Activated T-helper 2 cell treated with anti-CD3 and anti-CD28 coated beads, Interferon-gamma antibody, Interleukin-2, Interleukin-4, amounts not matched to agents 10 μg/mL and 5 μg/mL and 100 μg/mL, durations not matched to agents 14 hours and 24 hours and 36 hours (primary cell): ENCODE measurements around the gene DCC. TPM values are rescaled to one million over a fixed set of nuclear protein-coding genes. Genes with fewer than 3 reads are reported as not detected.

Experiments
- DNase-seq: peaks from one replicate; pipeline ENCODE4 v3.0.0; 2021; ENCODE audit warnings: low spot score
- H3K27ac Mint-ChIP-seq: one replicate; pipeline ENCODE4 v1.8.0; 2021; ENCODE audit warnings: mixed read lengths
- H3K27me3 Mint-ChIP-seq: one replicate; pipeline ENCODE4 v1.8.0; 2021; ENCODE audit warnings: low read depth, mixed read lengths
- H3K36me3 Mint-ChIP-seq: one replicate; pipeline ENCODE4 v1.8.0; 2021; ENCODE audit warnings: low read depth, mixed read lengths
- H3K4me1 Mint-ChIP-seq: one replicate; pipeline ENCODE4 v1.8.0; 2021; ENCODE audit warnings: low read depth, mixed read lengths
- H3K4me3 Mint-ChIP-seq: one replicate; pipeline ENCODE4 v1.8.0; 2021; ENCODE audit warnings: low read depth, mild to moderate bottlenecking, moderate library complexity, mixed read lengths
- H3K9me3 Mint-ChIP-seq: one replicate; pipeline ENCODE4 v1.8.0; 2021; ENCODE audit warnings: mixed read lengths
- intact Hi-C: fragments of 100-400 bp; cut with micrococcal nuclease; formaldehyde crosslinking; loops from one replicate; pipeline ENCODE4 v1.15.1; 2023
- total RNA-seq: library from RNA; stranded (reverse); gene quantifications from 2 replicates; pipeline ENCODE4 v1.2.3, GENCODE V29; 2022

Gene DCC
- total RNA-seq, 1 donor from 2014 or later, result not detected

DNA sequence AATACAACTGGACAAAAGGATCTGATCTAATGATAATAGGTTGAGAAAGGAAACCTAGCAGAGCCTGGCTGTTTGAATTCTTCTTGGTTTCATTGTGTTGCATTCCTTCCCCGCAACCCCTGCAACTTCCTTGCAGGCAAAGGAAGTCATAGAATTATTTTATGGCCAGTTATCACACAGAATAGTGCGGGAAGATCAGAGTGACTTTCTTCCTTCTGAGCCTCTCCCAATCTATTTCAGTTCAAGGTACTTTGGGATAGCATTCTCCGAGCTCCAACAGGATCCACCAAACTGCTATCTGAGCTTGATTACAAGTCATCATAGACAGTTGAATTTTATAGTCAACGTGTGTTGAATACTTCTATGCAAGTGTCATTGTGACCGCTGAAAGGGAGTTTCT, 441.1 kb downstream of the DCC start:
- H3K9me3 Mint-ChIP-seq, result peaks cover 35% of the 10 kb centered on the region
- intact Hi-C loops, result no loop called here
- no peak overlapping the region for H3K4me3 Mint-ChIP-seq
- no peak for DNase-seq
- no peak overlapping the region for H3K27ac Mint-ChIP-seq
- no peaks in the 10 kb centered on the region for H3K36me3 Mint-ChIP-seq
- H3K4me1 Mint-ChIP-seq, result no peaks in the 10 kb centered on the region
- H3K27me3 Mint-ChIP-seq, result no peaks in the 10 kb centered on the region

DNA sequence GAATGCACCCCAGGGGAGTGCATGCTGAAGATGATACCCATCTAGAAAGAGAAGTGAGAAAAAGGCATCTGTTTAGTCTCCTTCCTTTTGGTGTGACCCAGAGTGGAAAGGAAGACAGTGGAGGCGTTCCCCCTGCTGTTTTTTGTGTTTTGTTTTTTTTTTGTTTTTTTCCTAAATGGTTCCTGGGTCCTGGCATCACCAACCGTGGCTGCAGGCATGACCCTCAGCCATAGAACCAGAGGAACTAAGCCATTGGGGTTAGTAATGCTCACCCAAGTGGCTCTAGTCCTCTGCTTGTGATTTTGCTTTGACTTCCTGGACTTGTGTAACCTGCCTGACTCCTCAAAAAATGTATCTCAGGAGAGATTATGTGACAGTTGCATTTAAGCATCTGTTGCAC, 451.3 kb downstream of the DCC start:
- H3K9me3 Mint-ChIP-seq, result peaks cover 58% of the 10 kb centered on the region

DNA sequence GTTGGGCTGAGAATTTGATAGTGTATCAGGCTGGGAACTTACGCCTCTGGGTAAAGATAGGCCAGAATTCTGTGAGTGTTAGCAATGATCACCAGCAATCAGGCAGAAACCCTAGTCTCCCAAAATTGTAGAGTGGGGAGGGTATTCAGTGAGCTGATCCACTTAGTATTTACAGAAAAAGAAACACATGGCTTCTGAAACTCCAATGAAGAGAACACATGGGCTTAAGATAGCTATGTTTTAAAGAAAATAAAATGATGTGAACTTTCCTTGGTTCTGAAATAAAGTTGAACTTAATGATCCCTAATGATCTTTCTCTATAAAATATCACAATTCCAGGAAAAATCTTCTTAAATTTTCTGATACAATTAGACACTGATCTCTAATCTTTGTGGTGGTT, 472.8 kb downstream of the DCC start:
- H3K4me3 Mint-ChIP-seq, result no peak overlapping the region
- intact Hi-C loops, result no loop called here

More for the DNA sequence above, 451.3 kb downstream of the DCC start:
- DNase-seq, result no peak
- no peaks in the 10 kb centered on the region for H3K4me1 Mint-ChIP-seq
- no peak overlapping the region for H3K27ac Mint-ChIP-seq
- no peaks in the 10 kb centered on the region for H3K36me3 Mint-ChIP-seq
- no peak overlapping the region for H3K4me3 Mint-ChIP-seq
- intact Hi-C loops, result no loop called here
- H3K27me3 Mint-ChIP-seq, result no peaks in the 10 kb centered on the region

DNA sequence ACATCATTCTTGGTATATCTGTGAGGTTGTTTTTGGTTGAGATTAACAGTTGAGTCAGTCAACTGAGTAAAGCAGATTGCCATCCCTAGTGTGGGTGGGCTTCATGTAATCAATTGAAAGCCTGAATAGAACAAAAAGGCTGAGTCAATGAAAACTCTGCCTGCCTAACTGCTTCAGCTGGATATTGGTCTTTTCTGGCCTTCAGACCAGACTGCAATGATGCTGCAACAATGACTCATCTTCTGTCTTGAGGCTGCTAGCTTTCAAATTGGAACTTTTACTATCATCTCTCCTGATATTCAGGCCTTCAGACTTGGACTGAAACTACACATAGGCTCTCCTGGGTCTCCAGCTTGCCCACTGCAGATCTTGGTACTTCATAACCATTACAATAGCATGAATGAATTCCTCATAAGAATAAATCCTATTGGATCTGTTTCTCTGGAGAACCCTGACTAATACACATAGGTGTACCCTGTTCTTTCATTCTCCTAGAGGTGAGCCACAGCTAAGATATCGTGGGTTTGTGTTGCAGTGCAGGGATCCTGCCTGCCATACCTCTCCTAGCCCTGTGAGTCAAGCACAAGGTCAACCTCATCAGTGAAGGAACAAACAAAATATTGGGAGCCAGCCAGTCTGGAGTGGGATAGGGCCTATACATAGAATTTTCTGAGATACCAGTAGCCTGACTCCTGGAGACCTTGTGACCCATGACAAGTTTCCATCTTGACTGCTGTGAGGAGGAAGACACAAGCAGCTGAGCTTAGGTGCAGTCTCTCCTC, 473.8 kb downstream of the DCC start:
- intact Hi-C loops, result no loop called here
- DNase-seq, result no peak
- no peaks in the 10 kb centered on the region for H3K36me3 Mint-ChIP-seq
- H3K4me1 Mint-ChIP-seq, result no peaks in the 10 kb centered on the region
- no peak overlapping the region for H3K27ac Mint-ChIP-seq
- no peaks in the 10 kb centered on the region for H3K27me3 Mint-ChIP-seq
- H3K4me3 Mint-ChIP-seq, result no peak overlapping the region
- peaks cover 29% of the 10 kb centered on the region for H3K9me3 Mint-ChIP-seq

More for the DNA sequence above, 472.8 kb downstream of the DCC start:
- Mint-ChIP-seq H3K27me3 (no peaks in the 10 kb centered on the region), H3K4me1 (no peaks in the 10 kb centered on the region), H3K9me3 (peaks cover 39% of the 10 kb centered on the region), H3K27ac (no peak overlapping the region), H3K36me3 (no peaks in the 10 kb centered on the region)
- DNase-seq, result no peak

DNA sequence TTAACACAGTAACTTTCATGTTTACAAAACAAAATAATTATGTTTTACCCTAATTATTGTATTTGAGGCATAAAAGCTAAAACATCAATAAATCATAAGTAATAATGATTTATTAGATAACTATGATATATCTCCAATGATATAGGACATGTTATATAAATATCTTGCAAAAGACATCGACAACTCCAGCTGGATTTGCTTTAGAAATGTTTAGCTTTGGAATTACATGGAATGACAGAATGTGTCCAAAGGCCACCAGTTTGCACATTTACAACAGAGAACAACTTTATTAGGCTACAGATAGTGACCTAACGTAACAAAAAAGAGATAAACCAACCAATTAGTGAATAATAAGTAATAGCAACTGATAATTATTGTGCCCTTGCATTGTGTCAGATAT, 475.7 kb downstream of the DCC start:
- no peak for DNase-seq

DNA sequence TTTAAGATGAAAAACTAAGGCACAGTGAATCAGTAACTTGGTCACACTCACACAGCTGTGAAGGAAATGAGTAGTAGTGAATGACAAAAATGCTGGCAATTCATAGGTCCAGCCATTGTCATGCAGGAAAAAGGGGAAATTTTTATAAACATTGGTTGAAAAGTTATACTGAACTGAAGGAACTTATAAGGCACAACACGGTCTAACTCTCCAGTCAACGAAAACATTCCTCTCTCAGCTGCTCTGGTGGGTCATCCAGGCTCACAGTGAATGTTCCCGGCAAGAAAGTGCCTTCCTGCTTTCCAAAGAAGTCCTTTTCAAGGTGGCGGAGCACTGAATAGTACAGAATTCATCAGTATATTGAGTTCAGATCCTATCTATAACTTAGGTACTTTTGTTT, 476.1 kb downstream of the DCC start:
- H3K36me3 Mint-ChIP-seq, result no peaks in the 10 kb centered on the region
- no peak overlapping the region for H3K27ac Mint-ChIP-seq
- H3K9me3 Mint-ChIP-seq, result peaks cover 16% of the 10 kb centered on the region
- H3K4me1 Mint-ChIP-seq, result no peaks in the 10 kb centered on the region
- H3K4me3 Mint-ChIP-seq, result no peak overlapping the region
- DNase-seq, result no peak
- intact Hi-C loops, result no loop called here
- no peaks in the 10 kb centered on the region for H3K27me3 Mint-ChIP-seq

More for the DNA sequence above, 475.7 kb downstream of the DCC start:
- intact Hi-C loops, result no loop called here
- no peaks in the 10 kb centered on the region for H3K36me3 Mint-ChIP-seq
- no peak overlapping the region for H3K4me3 Mint-ChIP-seq
- H3K4me1 Mint-ChIP-seq, result no peaks in the 10 kb centered on the region
- H3K27ac Mint-ChIP-seq, result no peak overlapping the region
- no peaks in the 10 kb centered on the region for H3K27me3 Mint-ChIP-seq
- H3K9me3 Mint-ChIP-seq, result peaks cover 15% of the 10 kb centered on the region

DNA sequence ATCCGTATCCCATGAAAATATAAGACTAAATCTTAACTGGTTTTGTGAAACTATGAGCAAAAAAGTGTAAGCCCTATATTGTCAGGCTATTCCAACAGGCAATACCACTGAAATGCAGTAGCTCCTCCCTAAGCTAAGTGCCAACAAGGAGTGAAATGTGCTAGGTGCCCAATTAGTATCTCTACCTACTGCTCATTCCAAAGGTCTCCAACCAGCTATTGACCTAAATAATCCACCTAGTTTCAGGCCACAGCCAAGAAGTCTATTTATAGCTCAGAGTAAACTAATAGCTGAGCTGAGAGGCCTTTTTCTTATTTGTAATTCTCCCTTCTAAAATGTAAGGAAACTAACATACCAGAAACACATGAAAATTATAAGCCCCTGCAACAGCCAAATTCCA, 482.2 kb downstream of the DCC start:
- Mint-ChIP-seq H3K27me3 (no peaks in the 10 kb centered on the region), H3K9me3 (peaks cover 13% of the 10 kb centered on the region), H3K27ac (no peak overlapping the region), H3K36me3 (no peaks in the 10 kb centered on the region), H3K4me1 (no peaks in the 10 kb centered on the region), H3K4me3 (no peak overlapping the region)
- no peak for DNase-seq
- intact Hi-C loops, result no loop called here

DNA sequence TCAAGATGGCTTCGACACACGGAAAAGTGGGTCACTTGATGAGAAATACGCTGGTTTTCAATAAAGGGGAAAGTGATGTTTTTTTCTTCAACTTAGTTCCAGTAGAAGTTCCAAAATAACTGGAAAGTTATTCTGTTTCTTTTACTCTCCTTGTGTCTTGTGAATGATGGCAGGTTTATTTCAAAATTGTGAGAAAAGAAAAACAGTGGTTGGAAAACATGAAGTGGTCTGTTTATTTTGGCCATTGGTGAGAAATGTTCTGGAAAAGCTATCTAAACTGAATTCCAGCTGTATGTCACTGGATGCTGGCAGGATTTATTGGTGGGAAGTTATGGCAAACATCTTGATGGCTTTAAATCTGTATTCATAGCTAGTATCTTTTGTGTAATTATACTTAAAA, 484.1 kb downstream of the DCC start:
- no peaks in the 10 kb centered on the region for H3K36me3 Mint-ChIP-seq
- no peak overlapping the region for H3K27ac Mint-ChIP-seq
- DNase-seq, result no peak
- H3K4me1 Mint-ChIP-seq, result no peaks in the 10 kb centered on the region
- H3K4me3 Mint-ChIP-seq, result no peak overlapping the region
- H3K27me3 Mint-ChIP-seq, result no peaks in the 10 kb centered on the region
- intact Hi-C loops, result no loop called here
- peaks cover 13% of the 10 kb centered on the region for H3K9me3 Mint-ChIP-seq

DNA sequence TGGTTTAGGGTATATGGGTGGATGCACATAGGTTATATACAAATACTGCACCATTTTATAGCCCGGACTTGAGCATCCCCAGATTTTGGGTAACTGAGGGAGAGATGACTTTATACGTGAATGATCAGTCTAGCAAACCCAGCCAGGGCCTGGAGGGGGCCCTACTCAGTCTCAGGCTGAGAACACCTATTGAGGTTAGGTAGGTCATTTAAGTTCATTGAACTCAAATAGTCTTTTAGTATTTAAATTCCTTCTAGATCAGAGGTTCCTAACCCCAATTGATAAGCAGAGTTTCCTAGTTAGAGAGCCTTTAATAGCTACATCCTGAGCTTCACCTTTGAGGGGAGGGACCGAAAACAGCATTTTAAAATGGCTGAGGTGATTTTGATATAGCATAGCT, 487.0 kb downstream of the DCC start:
- Mint-ChIP-seq H3K4me3 (no peak overlapping the region), H3K9me3 (peaks cover 19% of the 10 kb centered on the region), H3K36me3 (no peaks in the 10 kb centered on the region), H3K4me1 (no peaks in the 10 kb centered on the region), H3K27me3 (no peaks in the 10 kb centered on the region), H3K27ac (no peak overlapping the region)
- intact Hi-C loops, result no loop called here
- no peak for DNase-seq

DNA sequence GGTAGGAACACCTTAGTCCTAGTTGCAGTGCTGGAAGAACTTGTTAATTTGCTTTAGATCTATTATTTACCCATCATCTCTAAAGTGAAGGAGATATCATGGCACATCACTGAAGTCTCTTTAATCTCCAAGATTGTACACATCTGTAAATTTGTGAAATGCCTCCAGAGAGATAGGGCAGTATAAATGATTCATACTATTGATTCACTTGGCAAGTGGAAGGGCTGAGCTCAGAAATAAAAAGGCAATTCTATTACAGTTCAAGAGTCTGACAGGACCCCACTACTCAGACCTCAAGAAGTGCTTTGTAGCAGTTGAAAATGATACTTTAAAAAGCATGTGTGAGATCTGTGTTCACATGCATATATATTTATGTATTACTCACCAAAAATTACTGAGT, 489.3 kb downstream of the DCC start:
- Mint-ChIP-seq H3K27me3 (no peaks in the 10 kb centered on the region), H3K4me3 (no peak overlapping the region), H3K27ac (no peak overlapping the region), H3K4me1 (no peaks in the 10 kb centered on the region), H3K9me3 (peaks cover 11% of the 10 kb centered on the region), H3K36me3 (no peaks in the 10 kb centered on the region)
- intact Hi-C loops, result no loop called here
- no peak for DNase-seq

DNA sequence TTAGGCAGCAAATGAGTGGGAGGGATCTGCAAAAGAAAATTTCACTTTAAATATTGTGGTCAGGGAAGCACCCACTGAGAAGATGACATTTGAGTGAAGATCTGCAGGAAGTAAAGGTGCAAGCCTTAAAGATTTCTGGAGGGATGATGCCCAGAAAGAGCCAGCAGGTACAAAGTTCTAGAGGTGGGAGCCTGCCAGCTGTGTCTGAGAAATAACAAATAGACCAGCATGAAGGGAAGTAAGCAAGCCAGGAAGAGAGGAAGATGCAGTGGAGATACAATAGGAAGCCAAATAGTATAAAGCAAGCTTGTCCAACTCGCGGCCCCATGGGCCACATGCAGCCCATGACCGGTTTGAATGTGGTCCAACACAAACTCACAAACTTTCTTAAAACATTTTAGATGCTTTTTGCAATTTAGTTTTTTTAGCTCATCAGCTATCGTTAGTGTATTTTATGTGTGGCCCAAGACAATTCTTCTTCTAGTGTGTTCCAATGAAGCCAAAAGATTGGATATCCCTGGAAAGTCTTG, 489.9 kb downstream of the DCC start:
- intact Hi-C loops, result no loop called here
- no peaks in the 10 kb centered on the region for H3K36me3 Mint-ChIP-seq
- peaks cover 11% of the 10 kb centered on the region for H3K9me3 Mint-ChIP-seq
- no peak for DNase-seq
- H3K4me1 Mint-ChIP-seq, result no peaks in the 10 kb centered on the region
- H3K27me3 Mint-ChIP-seq, result no peaks in the 10 kb centered on the region
- no peak overlapping the region for H3K27ac Mint-ChIP-seq
- no peak overlapping the region for H3K4me3 Mint-ChIP-seq

DNA sequence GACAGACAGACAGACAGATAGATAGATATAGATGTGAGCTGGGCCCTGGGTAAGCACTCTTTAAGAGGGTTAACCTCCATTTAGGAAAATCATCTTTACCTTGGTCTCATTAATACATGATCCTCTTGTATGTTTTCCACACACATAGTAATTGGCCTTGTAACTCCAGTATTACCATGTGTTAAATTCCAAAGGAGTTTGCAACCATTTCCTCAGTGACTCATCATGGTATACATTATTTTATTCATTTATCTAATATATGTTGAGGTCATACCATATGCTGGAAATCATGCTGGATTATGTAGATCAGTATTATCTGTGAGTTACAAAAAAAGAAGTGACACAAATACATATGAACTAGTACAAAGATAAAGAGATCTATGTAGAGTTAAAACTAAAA, 504.3 kb downstream of the DCC start:
- H3K4me1 Mint-ChIP-seq, result no peaks in the 10 kb centered on the region
- peaks cover 18% of the 10 kb centered on the region for H3K9me3 Mint-ChIP-seq
- intact Hi-C loops, result no loop called here
- H3K27me3 Mint-ChIP-seq, result no peaks in the 10 kb centered on the region
- no peak overlapping the region for H3K4me3 Mint-ChIP-seq
- H3K36me3 Mint-ChIP-seq, result no peaks in the 10 kb centered on the region
- no peak overlapping the region for H3K27ac Mint-ChIP-seq
- DNase-seq, result no peak

DNA sequence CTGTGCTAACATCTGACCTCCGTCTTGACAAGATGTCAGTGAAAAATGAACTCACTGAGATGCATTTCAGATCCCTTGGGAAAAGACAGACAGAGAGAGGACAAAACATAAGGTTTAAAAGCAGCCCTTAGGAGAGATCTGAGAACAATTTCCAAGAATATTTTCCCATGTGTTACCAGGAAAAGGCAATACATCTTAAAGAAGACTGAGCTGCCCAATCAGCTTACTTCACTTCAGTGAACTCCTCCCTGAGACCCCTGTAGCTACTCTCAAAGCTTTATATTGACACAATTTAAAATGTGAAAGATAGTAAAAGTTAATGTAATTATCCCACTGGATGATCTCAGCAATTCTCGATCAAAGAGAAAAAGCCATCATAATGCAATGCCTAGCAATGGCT, 505.0 kb downstream of the DCC start:
- Mint-ChIP-seq H3K4me1 (no peaks in the 10 kb centered on the region), H3K36me3 (no peaks in the 10 kb centered on the region), H3K27ac (no peak overlapping the region), H3K9me3 (peaks cover 18% of the 10 kb centered on the region), H3K27me3 (no peaks in the 10 kb centered on the region), H3K4me3 (no peak overlapping the region)
- no peak for DNase-seq
- intact Hi-C loops, result no loop called here
